H9 (cell line): ENCODE measurements around the gene PARD3. TPM values are rescaled to one million over a fixed set of nuclear protein-coding genes. Genes with fewer than 3 reads are reported as not detected.

ENCODE experiments used
- DNase-seq: peaks from one replicate; pipeline ENCODE4 v3.0.0-alpha.2; 2017
- H2AFZ ChIP-seq: one replicate; pipeline ENCODE4 v1.6.1; 2013; ENCODE audit warnings: mild to moderate bottlenecking, low read length, control low read depth, moderate library complexity
- H2AK5ac ChIP-seq: 2 replicates; pipeline ENCODE4 v1.6.1; 2013; ENCODE audit warnings: low read length, control low read depth, mixed read lengths; ENCODE audit not compliant: insufficient read length
- H2BK120ac ChIP-seq: one replicate; pipeline ENCODE4 v1.6.1; 2013; ENCODE audit warnings: low read depth, mild to moderate bottlenecking, low read length, control low read depth, inconsistent platforms; ENCODE audit not compliant: poor library complexity, severe bottlenecking
- H2BK12ac ChIP-seq: 2 replicates; pipeline ENCODE4 v1.6.1; 2013; ENCODE audit warnings: low read length, control low read depth, mixed read lengths, low read depth; ENCODE audit not compliant: insufficient read length
- H2BK15ac ChIP-seq: 2 replicates; pipeline ENCODE4 v1.6.1; 2013; ENCODE audit warnings: low read depth, low read length, control low read depth
- H2BK20ac ChIP-seq: one replicate; pipeline ENCODE4 v1.6.1; 2013; ENCODE audit warnings: low read depth, mild to moderate bottlenecking, low read length, control low read depth, inconsistent platforms; ENCODE audit not compliant: poor library complexity, severe bottlenecking
- H2BK5ac ChIP-seq: 2 replicates; pipeline ENCODE4 v1.6.1; 2013; ENCODE audit warnings: low read length, control low read depth, mixed read lengths; ENCODE audit not compliant: insufficient read length
- H3K14ac ChIP-seq: 2 replicates; pipeline ENCODE4 v1.6.1; 2013; ENCODE audit warnings: low read length, control low read depth; ENCODE audit not compliant: insufficient read depth
- H3K18ac ChIP-seq: 2 replicates; pipeline ENCODE4 v1.6.1; 2013; ENCODE audit warnings: low read depth, mild to moderate bottlenecking, mixed read lengths, low read length, control low read depth; ENCODE audit not compliant: insufficient read length
- H3K23ac ChIP-seq: 2 replicates; pipeline ENCODE4 v1.6.1; 2013; ENCODE audit warnings: low read length, control low read depth, mixed read lengths, low read depth; ENCODE audit not compliant: insufficient read length
- H3K23me2 ChIP-seq: 2 replicates; pipeline ENCODE4 v1.6.1; 2013; ENCODE audit warnings: low read depth, mild to moderate bottlenecking, mixed read lengths, low read length, control low read depth; ENCODE audit not compliant: insufficient read length, poor library complexity, severe bottlenecking
- H3K27ac ChIP-seq: 2 replicates; pipeline ENCODE4 v1.5.1; 2013; ENCODE audit warnings: low read length, control low read depth, mixed read lengths, low read depth; ENCODE audit not compliant: insufficient read length
- H3K27me3 ChIP-seq: 2 replicates; pipeline ENCODE4 v1.6.1; 2013; ENCODE audit warnings: low read length, control low read depth, inconsistent platforms; ENCODE audit not compliant: insufficient read depth
- H3K4ac ChIP-seq: 2 replicates; pipeline ENCODE4 v1.6.1; 2013; ENCODE audit warnings: low read depth, mild to moderate bottlenecking, control low read depth, inconsistent platforms, low read length, moderate library complexity
- H3K4me1 ChIP-seq: 2 replicates; pipeline ENCODE4 v1.6.1; 2013; ENCODE audit warnings: low read length, control low read depth, inconsistent platforms; ENCODE audit not compliant: insufficient read depth
- H3K4me2 ChIP-seq: 2 replicates; pipeline ENCODE4 v1.6.1; 2013; ENCODE audit warnings: low read length, control low read depth, mixed read lengths; ENCODE audit not compliant: insufficient read length, insufficient read depth
- H3K56ac ChIP-seq: 2 replicates; pipeline ENCODE4 v1.6.1; 2013; ENCODE audit warnings: low read depth, mild to moderate bottlenecking, mixed read lengths, low read length, control low read depth; ENCODE audit not compliant: insufficient read length
- H3K79me1 ChIP-seq: 2 replicates; pipeline ENCODE4 v1.6.1; 2013; ENCODE audit warnings: low read depth, mild to moderate bottlenecking, moderate library complexity, low read length, control low read depth, inconsistent platforms; ENCODE audit not compliant: insufficient read depth, poor library complexity, severe bottlenecking
- H3K79me2 ChIP-seq: 2 replicates; pipeline ENCODE4 v1.6.1; 2013; ENCODE audit warnings: low read length, control low read depth, inconsistent platforms; ENCODE audit not compliant: insufficient read depth
- H3K9ac ChIP-seq: 2 replicates; pipeline ENCODE4 v1.6.1; 2013; ENCODE audit warnings: low read length, control low read depth, mixed read lengths; ENCODE audit not compliant: insufficient read length; ENCODE audit errors: extremely low read depth
- H3K9me3 ChIP-seq: one replicate; pipeline ENCODE4 v1.6.1; 2013; ENCODE audit warnings: low read depth, low read length, inconsistent platforms; ENCODE audit not compliant: control insufficient read depth
- H3T11ph ChIP-seq: one replicate; pipeline ENCODE4 v1.6.1; 2013; ENCODE audit warnings: mild to moderate bottlenecking, low read length, control low read depth, inconsistent platforms
- H4K20me1 ChIP-seq: one replicate; pipeline ENCODE4 v1.6.1; 2013; ENCODE audit not compliant: control insufficient read depth, insufficient read length, insufficient read depth
- H4K5ac ChIP-seq: 2 replicates; pipeline ENCODE4 v1.6.1; 2013; ENCODE audit warnings: low read depth, mild to moderate bottlenecking, mixed read lengths, low read length, control low read depth; ENCODE audit not compliant: insufficient read length
- H4K8ac ChIP-seq: replicated peaks from 2 replicates; pipeline ENCODE4 v1.6.1; 2013; ENCODE audit warnings: low read length, control low read depth, mixed read lengths, low read depth; ENCODE audit not compliant: insufficient read length
- H4K91ac ChIP-seq: 2 replicates; pipeline ENCODE4 v1.6.1; 2013; ENCODE audit warnings: low read depth, mild to moderate bottlenecking, moderate library complexity, mixed read lengths, low read length, control low read depth; ENCODE audit not compliant: insufficient read length
- H3K27ac Mint-ChIP-seq, 3 experiments: 2 replicates in 2 of 3; 3 replicates in 1 of 3; pipeline ENCODE4 v1.8.0; 2020 to 2021; ENCODE audit warnings: mixed read lengths in 3 of 3, mild to moderate bottlenecking in 1 of 3, moderate library complexity in 1 of 3
- H3K27me3 Mint-ChIP-seq: 2 replicates; pipeline ENCODE4 v1.8.0; 2021; ENCODE audit warnings: low read depth, mild to moderate bottlenecking, moderate library complexity, mixed read lengths
- H3K36me3 Mint-ChIP-seq, 3 experiments: 2 replicates in 2 of 3; 3 replicates in 1 of 3; pipeline ENCODE4 v1.8.0; 2020 to 2021; ENCODE audit warnings: low read depth in 3 of 3, mixed read lengths in 3 of 3; ENCODE audit not compliant: insufficient read depth in 1 of 3
- H3K4me1 Mint-ChIP-seq, 2 experiments: 2 replicates each; pipeline ENCODE4 v1.8.0; 2020; ENCODE audit warnings: mixed read lengths in 2 of 2
- H3K4me3 Mint-ChIP-seq, 2 experiments: 2 replicates in 1 of 2; 3 replicates in 1 of 2; pipeline ENCODE4 v1.8.0; 2020 to 2021; ENCODE audit warnings: mild to moderate bottlenecking in 2 of 2, mixed read lengths in 2 of 2, moderate library complexity in 1 of 2
- H3K9me3 Mint-ChIP-seq, 2 experiments: 2 replicates in 1 of 2; 3 replicates in 1 of 2; pipeline ENCODE4 v1.8.0; 2020; ENCODE audit warnings: mild to moderate bottlenecking in 2 of 2, mixed read lengths in 2 of 2, moderate library complexity in 1 of 2
- CTCF ChIP-seq: fragments of 200-600 bp; sonication (generic); conservative IDR thresholded peaks from 3 replicates; pipeline ENCODE4 v1.8.0; 2021; ENCODE audit warnings: antibody characterized with exemption, mild to moderate bottlenecking
- WGBS: extraction: QIAGEN DNeasy Blood & Tissue Kit; methylation state at CpG from one replicate; pipeline ENCODE4 v1.1.7; 2013; ENCODE audit warnings: missing lambda C conversion rate, low lambda C conversion rate, mixed read lengths; ENCODE audit not compliant: insufficient read length; ENCODE audit errors: extremely low coverage; 5-methylcytosine and 5-hydroxymethylcytosine counted together
- total RNA-seq: library from RNA; stranded (reverse); gene quantifications from 2 replicates; pipeline ENCODE4 v1.2.1, GENCODE V29; 2021

PARD3 gene
- total RNA-seq, 1 experiment from 2014 or later: 44.7 TPM

GRCh38 chr10:34343764-34344163 is 471.3 kb downstream of the PARD3 start:
- H3T11ph ChIP-seq: no peak overlapping the region
- no peak overlapping the region for H3K23ac ChIP-seq
- no peak overlapping the region for H3K9ac ChIP-seq
- H3K27ac ChIP-seq: no peak overlapping the region
- H2BK12ac ChIP-seq: no peak overlapping the region
- no peaks in the 10 kb centered on the region for H4K20me1 ChIP-seq
- H4K5ac ChIP-seq: no peak overlapping the region
- Mint-ChIP-seq H3K9me3 (peaks cover 0 to under 1% of the 10 kb centered on the region in 2 experiments; a peak in 1 of 5 replicates), H3K4me1 (peaks cover 7 to 9% of the 10 kb centered on the region in 2 experiments; a peak in 3 of 4 replicates), H3K27me3 (no peaks in the 10 kb centered on the region), H3K36me3 (peaks cover 0 to 4% (median under 1%) of the 10 kb centered on the region in 3 experiments; a peak in 4 of 7 replicates), H3K4me3 (no peak overlapping the region), H3K27ac (no peak overlapping the region)
- H2BK15ac ChIP-seq: no peak overlapping the region
- H3K4ac ChIP-seq: no peak overlapping the region
- no peak overlapping the region for H3K14ac ChIP-seq
- peaks cover 4% of the 10 kb centered on the region; the same call in 1 of the 2 replicates for H3K4me1 ChIP-seq
- H3K18ac ChIP-seq: no peak overlapping the region
- H3K79me2 ChIP-seq: no peaks in the 10 kb centered on the region
- no peak overlapping the region for H2BK20ac ChIP-seq
- no peak overlapping the region for H2BK120ac ChIP-seq
- H4K8ac ChIP-seq: no peak overlapping the region
- no peak overlapping the region for H2AFZ ChIP-seq
- H4K91ac ChIP-seq: no peak overlapping the region
- TF ChIP-seq CTCF: no peak
- H2BK5ac ChIP-seq: no peak overlapping the region
- no peak for DNase-seq
- WGBS: no CpG with 5 or more reads among the region's 1 CpG
- H3K27me3 ChIP-seq: no peaks in the 10 kb centered on the region
- H3K4me2 ChIP-seq: no peak overlapping the region
- H3K9me3 ChIP-seq: no peaks in the 10 kb centered on the region
- no peaks in the 10 kb centered on the region for H3K79me1 ChIP-seq
- H3K56ac ChIP-seq: no peak overlapping the region
- H2AK5ac ChIP-seq: no peak overlapping the region
- H3K23me2 ChIP-seq: no peaks in the 10 kb centered on the region
